PC-3 (cell line): ENCODE measurements around the gene ADGRL3.

ENCODE experiments used
- CTCF ChIP-seq: fragments of 300-600 bp; sonication (generic); conservative IDR thresholded peaks from 2 replicates; pipeline ENCODE4 v1.5.1; 2017; ENCODE audit warnings: antibody characterized with exemption, low read depth, mild to moderate bottlenecking, low read length
- EZH2 ChIP-seq: fragments of 300-600 bp; sonication (generic); IDR thresholded peaks from one replicate; pipeline ENCODE4 v1.6.1; 2017; ENCODE audit warnings: antibody characterized with exemption, mild to moderate bottlenecking, low read length; ENCODE audit not compliant: unreplicated experiment
- EZH2phosphoT487 ChIP-seq: fragments of 300-600 bp; sonication (generic); IDR thresholded peaks from 2 replicates; pipeline ENCODE4 v1.6.1; 2018; ENCODE audit warnings: mild to moderate bottlenecking, antibody characterized with exemption, low read length, borderline replicate concordance

- no peak for TF ChIP-seq CTCF
- TF ChIP-seq EZH2: no peak
- no peak for TF ChIP-seq EZH2phosphoT487
Observed at GRCh38 chr4:61373901-61374440, 173.8 kb downstream of the ADGRL3 start.
